DOHH2 (cell line): ENCODE measurements around the gene ZCCHC13.

Experiments
- EZH2phosphoT487 ChIP-seq: fragments of 200-600 bp; sonication (generic); IDR thresholded peaks from 2 replicates; pipeline ENCODE4 v1.6.1; 2017; ENCODE audit warnings: borderline replicate concordance, mild to moderate bottlenecking, antibody characterized with exemption, low read length, moderate library complexity, mixed read lengths
- TF ChIP-seq, protein P1 (sequence below): fragments of 200-600 bp; sonication (generic); IDR thresholded peaks from one replicate; pipeline ENCODE4 v1.5.1; 2014; ENCODE audit warnings: antibody characterized with exemption, mild to moderate bottlenecking, low read depth, low read length; ENCODE audit not compliant: poor library complexity, severe bottlenecking

DNA sequence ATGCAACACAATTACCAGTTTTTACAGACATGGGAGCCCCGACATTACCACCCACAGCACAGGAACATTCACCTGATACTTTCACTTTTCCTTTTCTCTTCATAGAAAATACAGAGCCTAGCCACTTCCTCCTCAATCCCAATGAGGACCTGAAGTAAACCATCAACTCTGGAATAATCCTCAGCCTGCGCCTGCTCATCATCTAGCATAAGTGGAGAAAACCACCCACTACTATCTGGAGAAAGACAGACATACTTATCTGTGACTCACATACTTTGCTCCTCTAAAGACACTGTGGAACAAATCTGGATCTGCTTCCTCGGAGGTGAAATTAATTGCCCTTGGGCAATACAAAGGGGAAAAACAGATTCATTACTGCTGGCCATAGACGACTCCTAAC, 47.8 kb downstream of the ZCCHC13 start:
- TF ChIP-seq, protein P1, sequence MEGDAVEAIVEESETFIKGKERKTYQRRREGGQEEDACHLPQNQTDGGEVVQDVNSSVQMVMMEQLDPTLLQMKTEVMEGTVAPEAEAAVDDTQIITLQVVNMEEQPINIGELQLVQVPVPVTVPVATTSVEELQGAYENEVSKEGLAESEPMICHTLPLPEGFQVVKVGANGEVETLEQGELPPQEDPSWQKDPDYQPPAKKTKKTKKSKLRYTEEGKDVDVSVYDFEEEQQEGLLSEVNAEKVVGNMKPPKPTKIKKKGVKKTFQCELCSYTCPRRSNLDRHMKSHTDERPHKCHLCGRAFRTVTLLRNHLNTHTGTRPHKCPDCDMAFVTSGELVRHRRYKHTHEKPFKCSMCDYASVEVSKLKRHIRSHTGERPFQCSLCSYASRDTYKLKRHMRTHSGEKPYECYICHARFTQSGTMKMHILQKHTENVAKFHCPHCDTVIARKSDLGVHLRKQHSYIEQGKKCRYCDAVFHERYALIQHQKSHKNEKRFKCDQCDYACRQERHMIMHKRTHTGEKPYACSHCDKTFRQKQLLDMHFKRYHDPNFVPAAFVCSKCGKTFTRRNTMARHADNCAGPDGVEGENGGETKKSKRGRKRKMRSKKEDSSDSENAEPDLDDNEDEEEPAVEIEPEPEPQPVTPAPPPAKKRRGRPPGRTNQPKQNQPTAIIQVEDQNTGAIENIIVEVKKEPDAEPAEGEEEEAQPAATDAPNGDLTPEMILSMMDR, result no peak
- no peak for TF ChIP-seq EZH2phosphoT487
